Endothelial cell of umbilical vein (primary cell): ENCODE measurements around the gene TXK. TPM values are rescaled to one million over a fixed set of nuclear protein-coding genes. Genes with fewer than 3 reads are reported as not detected.

Experiments used
- BruUV-seq: library from RNA; stranded (reverse); fragments of 400-500 nt; replicated peaks from 2 replicates; lab custom pipeline; 2021; lab: Mats Ljungman, UMichigan
- CTCF ChIA-PET: fragments of 300-600, 350-600 bp; sonication (Branson Sonifier 250); formaldehyde crosslinking; loops from one replicate; lab custom pipeline; 2021; ENCODE audit warnings: antibody characterized with exemption, inconsistent platforms; lab: Charles Lee
- POLR2A ChIA-PET: fragments of 300-600, 350-600 bp; sonication (Branson Sonifier 250); formaldehyde crosslinking; loops from one replicate; lab custom pipeline; 2021; ENCODE audit warnings: antibody characterized with exemption, inconsistent platforms; lab: Charles Lee
- DNase-seq: peaks from one replicate; pipeline ENCODE4 v3.0.0-alpha.2; 2011; ENCODE audit warnings: low read depth, low spot score
- FAIRE-seq: peaks from 2 replicates; lab custom pipeline; 2011; peaks lifted over from hg19 to GRCh38; lab: Jason Lieb, UNC
- H2AFZ ChIP-seq: 2 replicates; pipeline ENCODE4 v1.6.0; 2012; ENCODE audit warnings: low read depth, low read length, control low read depth, inconsistent platforms
- H3K27ac ChIP-seq: 2 replicates; pipeline ENCODE4 v1.5.1; 2011; ENCODE audit warnings: low read depth, mild to moderate bottlenecking, control low read depth, low read length, moderate library complexity; ENCODE audit not compliant: insufficient read depth
- H3K27me3 ChIP-seq, 2 experiments: 2 replicates each; pipeline versions ENCODE4 v1.6.0 to v1.6.1; 2011; ENCODE audit warnings: low read length in 2 of 2, mixed read lengths in 1 of 2; ENCODE audit not compliant: control insufficient read depth in 2 of 2, insufficient read depth in 2 of 2
- H3K36me3 ChIP-seq, 2 experiments: 2 replicates in 1 of 2; 3 replicates in 1 of 2; pipeline ENCODE4 v1.5.1; 2011; ENCODE audit warnings: low read length in 2 of 2, mild to moderate bottlenecking in 1 of 2, moderate library complexity in 1 of 2; ENCODE audit not compliant: control insufficient read depth in 2 of 2, insufficient read depth in 2 of 2; ENCODE audit errors: extremely low read depth in 1 of 2
- H3K4me1 ChIP-seq: 3 replicates; pipeline ENCODE4 v1.5.1; 2011; ENCODE audit warnings: mild to moderate bottlenecking, low read length; ENCODE audit not compliant: control insufficient read depth, insufficient read depth; ENCODE audit errors: extremely low read depth
- H3K4me2 ChIP-seq: 2 replicates; pipeline ENCODE4 v1.6.1; 2011; ENCODE audit warnings: low read length, control low read depth, mixed read lengths; ENCODE audit not compliant: insufficient read depth
- H3K4me3 ChIP-seq, 3 experiments: fragments of 200-600 bp in 1 of 3; sonication (generic), shearing (Covaris generic) in 1 of 3; replicated peaks in 1 of 3; 2 replicates each; pipeline ENCODE4 v1.5.1; 2011 to 2016; ENCODE audit warnings: control low read depth in 3 of 3, low read length in 3 of 3, mild to moderate bottlenecking in 2 of 3, inconsistent platforms in 1 of 3, low read depth in 1 of 3, moderate library complexity in 1 of 3; ENCODE audit not compliant: insufficient read depth in 1 of 3
- H3K79me2 ChIP-seq: 2 replicates; pipeline ENCODE4 v1.6.0; 2012; ENCODE audit warnings: low read length, inconsistent platforms; ENCODE audit not compliant: control insufficient read depth, insufficient read depth
- H3K9ac ChIP-seq: replicated peaks from 2 replicates; pipeline ENCODE3; 2011; ENCODE audit warnings: low read length, control low read depth; ENCODE audit not compliant: insufficient read depth; ENCODE audit errors: extremely low read depth
- H3K9me1 ChIP-seq: replicated peaks from 3 replicates; pipeline ENCODE4 v1.6.0; 2011; ENCODE audit warnings: mild to moderate bottlenecking, low read length; ENCODE audit not compliant: control insufficient read depth, insufficient read depth; ENCODE audit errors: extremely low read depth
- H3K9me3 ChIP-seq: replicated peaks from 2 replicates; pipeline ENCODE4 v1.5.1; 2012; ENCODE audit warnings: low read length, inconsistent platforms; ENCODE audit not compliant: control insufficient read depth, insufficient read depth
- H4K20me1 ChIP-seq: replicated peaks from 2 replicates; pipeline ENCODE3; 2011; ENCODE audit warnings: mild to moderate bottlenecking, low read length; ENCODE audit not compliant: control insufficient read depth, insufficient read depth; ENCODE audit errors: extremely low read depth
- CTCF ChIP-seq, 2 donors: IDR thresholded peaks; 1 replicate in 1 of 2; 2 replicates in 1 of 2; pipeline ENCODE4 v1.5.1; 2011; ENCODE audit warnings: low read length in 2 of 2, mild to moderate bottlenecking in 2 of 2, moderate library complexity in 2 of 2, control low read depth in 1 of 2, inconsistent platforms in 1 of 2, low read depth in 1 of 2; ENCODE audit not compliant: insufficient read depth in 1 of 2; ENCODE audit errors: extremely low read depth in 1 of 2
- EZH2 ChIP-seq: IDR thresholded peaks from 2 replicates; pipeline ENCODE4 v1.6.1; 2012; ENCODE audit warnings: borderline replicate concordance, low read depth, mild to moderate bottlenecking, moderate library complexity, low read length, inconsistent platforms; ENCODE audit not compliant: severe bottlenecking
- FOS ChIP-seq: IDR thresholded peaks from 2 replicates; pipeline ENCODE4 v1.6.1; 2011; ENCODE audit warnings: mild to moderate bottlenecking, low read length, moderate library complexity, borderline replicate concordance; ENCODE audit not compliant: insufficient read depth
- GATA2 ChIP-seq: IDR thresholded peaks from 2 replicates; pipeline ENCODE4 v1.7.0; 2011; ENCODE audit warnings: low read depth, mild to moderate bottlenecking, moderate library complexity, mixed read lengths, low read length; ENCODE audit not compliant: insufficient read length, insufficient read depth
- JUN ChIP-seq: IDR thresholded peaks from 2 replicates; pipeline ENCODE4 v1.6.1; 2011; ENCODE audit warnings: borderline replicate concordance, low read depth; ENCODE audit not compliant: insufficient read length, insufficient read depth
- MAX ChIP-seq: IDR thresholded peaks from 2 replicates; pipeline ENCODE4 v1.6.1; 2011; ENCODE audit not compliant: insufficient read depth, insufficient read length
- MYC ChIP-seq: IDR thresholded peaks from one replicate; pipeline ENCODE4 v1.6.1; 2011; ENCODE audit warnings: mild to moderate bottlenecking, low read depth, low read length
- POLR2A ChIP-seq: IDR thresholded peaks from 2 replicates; pipeline ENCODE4 v1.6.1; 2012; ENCODE audit warnings: low read depth, mild to moderate bottlenecking, control low read depth, low read length
- POLR2AphosphoS5 ChIP-seq: IDR thresholded peaks from 2 replicates; pipeline ENCODE4 v1.6.1; 2012; ENCODE audit warnings: low read depth, mild to moderate bottlenecking, control low read depth, low read length, moderate library complexity; ENCODE audit not compliant: insufficient read depth
- dilution Hi-C: fragments of 300-500 bp; cut with MboI; formaldehyde crosslinking; loops from one replicate; pipeline ENCODE4 v1.15.0; 2019; ENCODE audit warnings: low sequenced_read_pairs; ENCODE audit not compliant: extremely low pct_ligation_motif_present
- intact Hi-C: fragments of 100-400 bp; cut with micrococcal nuclease; formaldehyde crosslinking; loops from one replicate; pipeline ENCODE4 v1.10.0; 2022
- polyA plus RNA-seq, 4 experiments: library from polyadenylated mRNA; depleted of rRNA in 3 of 4; stranded (reverse) in 3 of 4; unstranded in 1 of 4; fragments of >200 nt; gene quantifications; 2 replicates each; pipeline versions ENCODE4 v1.2.1 to v1.2.3, GENCODE V29; 2011 to 2012; ENCODE audit warnings: missing spikeins in 1 of 4
- total RNA-seq: library from RNA; stranded (reverse); gene quantifications from 2 replicates; pipeline ENCODE4 v1.2.3, GENCODE V29; 2021

TXK gene
- total and polyA plus RNA-seq, 2 donors (not counting 3 experiments of a cell fraction or from before 2014, with no cell fraction given): 0.26 to 0.97 TPM

GRCh38 chr4:48049483-48049882 is 84.6 kb downstream of the TXK start:
- H3K9ac ChIP-seq: no peak overlapping the region
- no peaks in the 10 kb centered on the region for H3K9me3 ChIP-seq
- H3K4me1 ChIP-seq: no peaks in the 10 kb centered on the region
- dilution Hi-C loops (no loop called here), intact Hi-C loops (no loop called here)
- no peak for TF ChIP-seq JUN
- no peak for TF ChIP-seq EZH2
- no peak for TF ChIP-seq MAX
- TF ChIP-seq POLR2AphosphoS5: no peak
- no peak for TF ChIP-seq GATA2
- no peak for TF ChIP-seq POLR2A
- TF ChIP-seq MYC: no peak
- TF ChIP-seq CTCF (IDR thresholded peaks at IDR 0.05; ENCODE audit: extremely low read depth in 1 of 2, insufficient read depth in 1 of 2, low read depth in 1 of 2, low read length in 2 of 2): no peak
- no peak for TF ChIP-seq FOS
- H3K79me2 ChIP-seq: no peaks in the 10 kb centered on the region
- H3K36me3 ChIP-seq: no peaks in the 10 kb centered on the region
- CTCF ChIA-PET: interaction anchor here (0.9 to 4.7 kb wide), 4 partner anchors 16 to 38 kb away, joined by 3 to 29 read pairs (median 5); no protein-coding TSS in a partner anchor
- no peak overlapping the region for H2AFZ ChIP-seq
- POLR2A ChIA-PET: no interaction called here
- no peaks in the 10 kb centered on the region for H4K20me1 ChIP-seq
- no peak overlapping the region for H3K4me2 ChIP-seq
- H3K9me1 ChIP-seq: no peaks in the 10 kb centered on the region
- H3K27ac ChIP-seq: no peak overlapping the region
- BruUV-seq: no TSS peak
- DNase-seq (no peak), FAIRE-seq (no peak)
- H3K27me3 ChIP-seq: peaks cover 3 to 8% of the 10 kb centered on the region in 2 experiments
- H3K4me3 ChIP-seq: no peak overlapping the region
